ENCODE measurements around the gene BCAS1.
"Not testable (repeated sequence)": the region's sequence is repeated elsewhere in the genome, so short reads cannot be mapped to it uniquely, and the experiment has no call there.

The BCAS1 gene

GRCh38 chr20:53935344-53936084 is 134.9 kb downstream of the BCAS1 start:
- Histone ChIP-seq H3F3A (ENCODE audit: insufficient read depth, low read length) (peaks cover 16% of the 10 kb centered on the region; the same call in 1 of the 2 replicates), H4K20me1 (ENCODE audit: insufficient read depth, low read length) (no peaks in the 10 kb centered on the region), H3K36me3 (ENCODE audit: insufficient read depth, low read length) (no peaks in the 10 kb centered on the region), H3K9me2 (ENCODE audit: low read depth, low read length) (no peaks in the 10 kb centered on the region), H3K27me3 (ENCODE audit: insufficient read depth, low read length) (no peaks in the 10 kb centered on the region), H3K4me2 (ENCODE audit: low read length) (peak overlapping the region; percentile 65), H3K27ac (ENCODE audit: low read depth, low read length, poor library complexity, severe bottlenecking) (peak overlapping the region; percentile 99), H3K4me1 (ENCODE audit: insufficient read depth, low read length, severe bottlenecking) (peaks cover 91% of the 10 kb centered on the region), H3K79me2 (ENCODE audit: insufficient read depth, low read length) (no peaks in the 10 kb centered on the region), H3K9me3 (ENCODE audit: low read length) (no peaks in the 10 kb centered on the region), H3K4me3 (ENCODE audit: low read depth, low read length, poor library complexity, severe bottlenecking) (peak overlapping the region; percentile 52), H2AFZ (ENCODE audit: low read length) (no peak overlapping the region), H3K9ac (ENCODE audit: low read length) (peak overlapping the region; percentile 82)
- no peak for TF ChIP-seq EZH2 (IDR thresholded peaks at IDR 0.05; ENCODE audit: borderline replicate concordance, low read length)
- TF ChIP-seq, protein P1, sequence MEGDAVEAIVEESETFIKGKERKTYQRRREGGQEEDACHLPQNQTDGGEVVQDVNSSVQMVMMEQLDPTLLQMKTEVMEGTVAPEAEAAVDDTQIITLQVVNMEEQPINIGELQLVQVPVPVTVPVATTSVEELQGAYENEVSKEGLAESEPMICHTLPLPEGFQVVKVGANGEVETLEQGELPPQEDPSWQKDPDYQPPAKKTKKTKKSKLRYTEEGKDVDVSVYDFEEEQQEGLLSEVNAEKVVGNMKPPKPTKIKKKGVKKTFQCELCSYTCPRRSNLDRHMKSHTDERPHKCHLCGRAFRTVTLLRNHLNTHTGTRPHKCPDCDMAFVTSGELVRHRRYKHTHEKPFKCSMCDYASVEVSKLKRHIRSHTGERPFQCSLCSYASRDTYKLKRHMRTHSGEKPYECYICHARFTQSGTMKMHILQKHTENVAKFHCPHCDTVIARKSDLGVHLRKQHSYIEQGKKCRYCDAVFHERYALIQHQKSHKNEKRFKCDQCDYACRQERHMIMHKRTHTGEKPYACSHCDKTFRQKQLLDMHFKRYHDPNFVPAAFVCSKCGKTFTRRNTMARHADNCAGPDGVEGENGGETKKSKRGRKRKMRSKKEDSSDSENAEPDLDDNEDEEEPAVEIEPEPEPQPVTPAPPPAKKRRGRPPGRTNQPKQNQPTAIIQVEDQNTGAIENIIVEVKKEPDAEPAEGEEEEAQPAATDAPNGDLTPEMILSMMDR (IDR thresholded peaks at IDR 0.05; ENCODE audit: low read length), result no peak

DNA sequence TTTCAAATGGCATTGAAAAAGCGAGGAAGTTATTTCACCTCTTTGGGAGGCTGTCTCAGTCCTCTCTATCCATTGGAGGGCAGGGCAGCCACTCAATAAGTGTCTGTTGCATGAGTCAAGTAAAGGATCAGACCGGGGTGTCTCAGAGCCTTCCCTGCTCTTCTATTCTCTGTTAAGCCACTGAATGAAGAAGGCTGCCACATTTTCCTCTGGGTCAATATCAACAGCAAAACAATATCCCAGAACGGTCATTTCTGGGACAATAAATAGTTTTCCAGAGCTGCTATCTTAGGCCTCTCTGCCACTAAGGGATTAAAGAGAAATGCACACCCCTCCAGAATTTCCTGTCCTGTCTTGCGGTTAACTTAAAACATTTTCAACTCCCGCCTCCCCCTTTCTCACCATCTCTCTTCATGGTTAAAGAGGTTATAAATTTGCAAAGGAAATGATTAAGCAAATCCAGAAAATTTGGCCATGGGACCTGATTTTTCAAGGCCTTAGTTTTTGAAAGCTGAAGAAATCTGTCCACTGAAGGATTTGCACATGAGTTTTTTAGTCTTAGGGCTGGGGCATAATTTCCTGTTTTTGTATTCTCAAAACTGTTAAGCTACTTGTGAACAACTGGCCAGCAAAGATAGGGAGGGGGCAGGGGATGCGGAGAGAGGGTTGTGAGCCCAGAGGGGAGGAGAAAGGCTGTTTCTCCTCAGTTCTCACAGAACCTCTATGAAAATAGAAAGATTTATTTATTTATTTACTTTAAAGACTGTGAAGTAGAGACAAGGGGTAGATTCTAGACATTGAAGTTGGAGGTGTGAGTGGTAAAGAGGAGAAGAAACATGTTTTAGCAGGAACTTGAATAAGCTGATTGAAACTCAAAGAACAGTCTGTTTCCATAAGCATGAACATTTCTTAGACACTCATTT is 135.7 kb downstream of the BCAS1 start:
- peaks cover 18% of the 10 kb centered on the region; the same call in 1 of the 2 replicates for H3F3A ChIP-seq (ENCODE audit: insufficient read depth, low read length)
- H3K9ac ChIP-seq (ENCODE audit: low read length), result peak overlapping the region; percentile 82
- peak overlapping the region; percentile 52 for H3K4me3 ChIP-seq (ENCODE audit: low read depth, low read length, poor library complexity, severe bottlenecking)
- H3K27me3 ChIP-seq (ENCODE audit: insufficient read depth, low read length), result no peaks in the 10 kb centered on the region
- H3K79me2 ChIP-seq (ENCODE audit: insufficient read depth, low read length), result no peaks in the 10 kb centered on the region
- H3K9me2 ChIP-seq (ENCODE audit: low read depth, low read length), result no peaks in the 10 kb centered on the region
- no peak overlapping the region for H2AFZ ChIP-seq (ENCODE audit: low read length)
- H3K4me2 ChIP-seq (ENCODE audit: low read length), result peak overlapping the region; percentile 65
- peaks cover 91% of the 10 kb centered on the region for H3K4me1 ChIP-seq (ENCODE audit: insufficient read depth, low read length, severe bottlenecking)
- no peaks in the 10 kb centered on the region for H3K36me3 ChIP-seq (ENCODE audit: insufficient read depth, low read length)
- no peaks in the 10 kb centered on the region for H3K9me3 ChIP-seq (ENCODE audit: low read length)
- no peaks in the 10 kb centered on the region for H4K20me1 ChIP-seq (ENCODE audit: insufficient read depth, low read length)
- TF ChIP-seq, protein P1 (IDR thresholded peaks at IDR 0.05; ENCODE audit: low read length), result no peak
- no peak for TF ChIP-seq EZH2 (IDR thresholded peaks at IDR 0.05; ENCODE audit: borderline replicate concordance, low read length)
- H3K27ac ChIP-seq (ENCODE audit: low read depth, low read length, poor library complexity, severe bottlenecking), result peak overlapping the region; percentile 99

DNA sequence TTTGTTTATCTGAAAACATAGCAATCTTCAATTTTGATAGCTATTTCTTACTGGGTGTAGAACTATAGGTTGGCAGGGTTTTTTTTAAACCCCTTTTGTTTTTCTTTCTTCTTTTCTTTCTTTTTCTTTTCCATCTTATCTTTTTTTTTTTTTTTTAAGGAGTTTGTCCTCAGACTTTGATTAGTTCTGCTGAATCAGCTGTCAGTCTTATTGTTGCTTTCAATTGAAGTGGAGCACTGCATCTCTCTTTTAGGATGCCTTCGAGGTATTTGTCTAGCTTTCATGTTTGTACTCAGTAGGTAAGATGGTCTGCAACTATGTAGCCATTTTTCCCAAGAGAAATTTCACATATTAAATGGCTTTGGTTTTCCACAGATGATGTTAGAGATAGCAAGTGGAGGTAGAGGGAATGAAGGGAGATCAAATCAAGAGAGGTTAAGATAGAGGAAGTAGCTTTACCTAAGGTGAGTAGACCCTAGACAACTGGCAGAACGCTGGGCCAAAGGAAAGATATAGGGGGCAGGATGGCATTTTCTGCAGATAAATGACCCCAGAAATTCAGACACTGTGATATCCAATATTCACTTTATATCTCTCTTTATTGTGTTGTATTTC is 137.1 kb downstream of the BCAS1 start:
- no peaks in the 10 kb centered on the region for H3K36me3 ChIP-seq (ENCODE audit: insufficient read depth, low read length)
- H4K20me1 ChIP-seq (ENCODE audit: insufficient read depth, low read length), result no peaks in the 10 kb centered on the region
- H2AFZ ChIP-seq (ENCODE audit: low read length), result no peak overlapping the region
- TF ChIP-seq, protein P1 (IDR thresholded peaks at IDR 0.05; ENCODE audit: low read length), result no peak
- no peak for TF ChIP-seq EZH2 (IDR thresholded peaks at IDR 0.05; ENCODE audit: borderline replicate concordance, low read length)
- peaks cover 91% of the 10 kb centered on the region for H3K4me1 ChIP-seq (ENCODE audit: insufficient read depth, low read length, severe bottlenecking)
- H3K27ac ChIP-seq (ENCODE audit: low read depth, low read length, poor library complexity, severe bottlenecking), result peak overlapping the region; percentile 99
- H3K4me3 ChIP-seq (ENCODE audit: low read depth, low read length, poor library complexity, severe bottlenecking), result peak overlapping the region; percentile 52
- peak overlapping the region; percentile 65 for H3K4me2 ChIP-seq (ENCODE audit: low read length)
- no peaks in the 10 kb centered on the region for H3K79me2 ChIP-seq (ENCODE audit: insufficient read depth, low read length)
- no peaks in the 10 kb centered on the region for H3K9me3 ChIP-seq (ENCODE audit: low read length)
- peaks cover 24% of the 10 kb centered on the region; the same call in 1 of the 2 replicates for H3F3A ChIP-seq (ENCODE audit: insufficient read depth, low read length)
- H3K9me2 ChIP-seq (ENCODE audit: low read depth, low read length), result no peaks in the 10 kb centered on the region
- H3K9ac ChIP-seq (ENCODE audit: low read length), result peak overlapping the region; percentile 82
- H3K27me3 ChIP-seq (ENCODE audit: insufficient read depth, low read length), result no peaks in the 10 kb centered on the region

DNA sequence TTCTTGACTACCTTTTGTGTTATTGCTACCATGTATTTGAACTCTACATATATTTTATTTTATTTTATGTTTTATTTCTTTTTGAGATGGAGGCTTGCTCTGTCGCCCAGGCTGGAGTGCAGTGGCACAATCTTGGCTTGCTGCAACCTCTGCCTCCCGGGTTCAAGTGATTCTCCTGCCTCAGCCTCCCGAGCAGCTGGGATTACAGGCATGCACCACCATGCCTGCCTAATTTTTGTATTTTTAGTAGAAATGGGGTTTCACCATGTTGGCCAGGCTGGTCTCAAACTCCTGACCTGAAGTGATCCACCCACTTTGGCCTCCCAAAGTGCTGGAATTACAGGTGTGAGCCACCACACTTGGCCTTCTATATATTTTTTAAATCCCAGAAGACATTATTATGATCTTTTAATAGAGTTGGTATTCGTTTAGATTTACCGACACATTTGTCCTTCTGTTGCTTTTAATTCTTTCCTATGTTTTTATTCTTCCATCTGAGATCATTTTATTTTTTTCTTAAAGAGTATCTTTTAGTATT is 137.7 kb downstream of the BCAS1 start:
- not testable (repeated sequence) for H3K36me3 ChIP-seq (ENCODE audit: insufficient read depth, low read length); H4K20me1 ChIP-seq (ENCODE audit: insufficient read depth, low read length); H3K9me2 ChIP-seq (ENCODE audit: low read depth, low read length); H3K27me3 ChIP-seq (ENCODE audit: insufficient read depth, low read length); H3K79me2 ChIP-seq (ENCODE audit: insufficient read depth, low read length); H2AFZ ChIP-seq (ENCODE audit: low read length); H3K9me3 ChIP-seq (ENCODE audit: low read length)
- H3K27ac ChIP-seq (ENCODE audit: low read depth, low read length, poor library complexity, severe bottlenecking), result peak overlapping the region; percentile 99
- peak overlapping the region; percentile 65; the same call in 1 of the 2 replicates for H3K4me2 ChIP-seq (ENCODE audit: low read length)
- H3F3A ChIP-seq (ENCODE audit: insufficient read depth, low read length), result peaks cover 24% of the 10 kb centered on the region; the same call in 1 of the 2 replicates
- H3K4me3 ChIP-seq (ENCODE audit: low read depth, low read length, poor library complexity, severe bottlenecking), result peak overlapping the region; percentile 52
- peak overlapping the region; percentile 5; the same call in 1 of the 2 replicates for H3K9ac ChIP-seq (ENCODE audit: low read length)
- peaks cover 92% of the 10 kb centered on the region for H3K4me1 ChIP-seq (ENCODE audit: insufficient read depth, low read length, severe bottlenecking)
